Left lung (tissue), 10 donors: ENCODE results near the gene EPB41L2. TPM values are rescaled to one million over a fixed set of nuclear protein-coding genes. Genes with fewer than 3 reads are reported as not detected.
A peak's percentile ranks its signal among the peaks of the same experiment; 100 is the strongest.
"Not testable (repeated sequence)": the region's sequence is repeated elsewhere in the genome, so short reads cannot be mapped to it uniquely, and the experiment has no call there.

Experiments
- ATAC-seq: fragments of 200-7000 bp; cut with Tn5 transposase; one replicate; pipeline ENCODE4 v1.9.1; 2020; ENCODE audit warnings: moderate library complexity
- DNase-seq, 4 donors: peaks; one replicate each; pipeline ENCODE4 v3.0.0-alpha.2; 2013 to 2020
- H3K27ac ChIP-seq, 2 donors: fragments of 200-600 bp; sonication (generic) in 1 of 2; one replicate each; pipeline versions ENCODE4 v1.5.0 to v1.8.0; 2020 to 2021
- H3K27me3 ChIP-seq, 2 donors: fragments of 200-600 bp; sonication (generic) in 1 of 2; one replicate each; pipeline versions ENCODE4 v1.5.0 to v1.8.0; 2020 to 2021
- H3K36me3 ChIP-seq, 2 donors: fragments of 200-600 bp; sonication (generic) in 1 of 2; one replicate each; pipeline versions ENCODE4 v1.5.0 to v1.8.0; 2020 to 2021
- H3K4me1 ChIP-seq, 2 donors: fragments of 200-600 bp; one replicate each; pipeline ENCODE4 v1.8.0; 2021
- H3K4me3 ChIP-seq, 2 donors: fragments of 200-600 bp; sonication (generic) in 1 of 2; one replicate each; pipeline versions ENCODE4 v1.5.0 to v1.8.0; 2020 to 2021; ENCODE audit warnings: mild to moderate bottlenecking in 1 of 2
- H3K9me3 ChIP-seq, 2 donors: fragments of 200-600 bp; sonication (generic) in 1 of 2; one replicate each; pipeline versions ENCODE4 v1.5.0 to v1.8.0; 2020 to 2021
- CTCF ChIP-seq, 2 donors: fragments of 200-600 bp; sonication (generic) in 1 of 2; IDR thresholded peaks; one replicate each; pipeline versions ENCODE4 v1.5.0 to v1.8.0; 2021; ENCODE audit warnings: antibody characterized with exemption in 2 of 2
- intact Hi-C, 2 donors: fragments of 100-400 bp; cut with DNase I; formaldehyde crosslinking; loops; one replicate each; pipeline versions ENCODE4 v1.11.2 to v1.14.2; 2022
- polyA plus RNA-seq, 6 donors: library from polyadenylated mRNA; unstranded; fragments of 120-200 nt; gene quantifications; one replicate each; pipeline ENCODE4 v1.2.1, GENCODE V29; 2013; ENCODE audit not compliant: insufficient read length in 6 of 6
- total RNA-seq, 2 donors: library from RNA; stranded (reverse); fragmentation: NEBNext Ultra II Directional; extraction: Animal tissue kit (Norgen Biotek cat#: 25700); gene quantifications; one replicate each; pipeline ENCODE4 v1.2.1, GENCODE V29; 2021
- donor health status: DM: no; HTN: yes; CAD: no.
- donor health status: DM: no; HTN: no; CAD: no.

Gene EPB41L2
- total and polyA plus RNA-seq, 8 donors = 91.3 to 277 (median 248) TPM

- Histone ChIP-seq H3K27me3 (no peaks in the 10 kb centered on the region), H3K4me3 (no peak overlapping the region), H3K9me3 (no peaks in the 10 kb centered on the region), H3K4me1 (no peaks in the 10 kb centered on the region), H3K27ac (no peak overlapping the region), H3K36me3 (no peaks in the 10 kb centered on the region)
- TF ChIP-seq CTCF (IDR thresholded peaks at IDR 0.05) = no peak
- intact Hi-C loops = no loop called here
- ATAC-seq (no peak), DNase-seq (no peak)
These were observed 142.1 kb downstream of the EPB41L2 start for GRCh38 chr6:130920969-130921368.

DNA sequence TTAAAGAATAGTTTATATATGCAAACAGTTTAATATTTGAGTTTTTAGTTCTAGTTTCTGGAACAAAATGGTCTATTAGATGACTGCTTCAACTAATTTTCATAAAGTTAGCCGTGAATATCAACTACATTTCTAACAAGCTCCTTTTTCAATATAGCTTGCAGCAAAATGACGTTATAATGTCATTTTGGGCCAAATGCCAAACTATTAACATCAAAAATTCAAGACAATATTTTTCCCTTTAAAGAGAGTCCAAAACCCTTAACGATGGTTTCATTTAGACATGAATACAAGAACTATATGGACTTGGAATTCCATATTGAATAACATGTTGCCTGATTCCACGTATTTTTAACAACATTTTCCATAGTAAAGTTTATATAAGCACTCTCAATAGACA lies 144.9 kb downstream of the EPB41L2 start:
- Histone ChIP-seq H3K27ac (no peak overlapping the region), H3K27me3 (no peaks in the 10 kb centered on the region), H3K4me3 (no peak overlapping the region), H3K9me3 (no peaks in the 10 kb centered on the region), H3K4me1 (no peaks in the 10 kb centered on the region), H3K36me3 (no peaks in the 10 kb centered on the region)
- DNase-seq = peak in 1 of 4 donors; percentile 24
- intact Hi-C loops = no loop called here
- TF ChIP-seq CTCF (IDR thresholded peaks at IDR 0.05) = no peak
- no peak for ATAC-seq

DNA sequence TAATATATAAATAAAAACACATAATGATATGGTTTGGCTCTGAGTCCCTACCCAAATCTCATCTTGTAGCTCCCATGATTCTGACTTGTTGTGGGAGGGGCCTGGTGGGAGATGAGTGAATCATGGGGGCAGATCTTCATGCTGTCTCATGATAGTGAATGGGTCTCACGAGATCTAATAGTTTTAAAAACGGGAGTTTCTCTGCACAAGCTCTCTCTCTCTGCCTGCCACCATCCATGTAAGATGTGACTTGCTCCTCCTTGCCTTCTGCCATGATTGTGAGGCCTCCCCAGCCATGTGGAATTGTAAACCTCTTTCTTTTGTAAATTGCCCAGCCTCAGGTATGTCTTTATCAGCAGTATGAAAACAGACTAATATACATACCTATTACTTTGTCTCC lies 147.4 kb downstream of the EPB41L2 start:
- H3K36me3 ChIP-seq, intact Hi-C loops, H3K27me3 ChIP-seq, H3K4me3 ChIP-seq, H3K27ac ChIP-seq, H3K9me3 ChIP-seq, DNase-seq, ATAC-seq, H3K4me1 ChIP-seq: not testable (repeated sequence)

DNA sequence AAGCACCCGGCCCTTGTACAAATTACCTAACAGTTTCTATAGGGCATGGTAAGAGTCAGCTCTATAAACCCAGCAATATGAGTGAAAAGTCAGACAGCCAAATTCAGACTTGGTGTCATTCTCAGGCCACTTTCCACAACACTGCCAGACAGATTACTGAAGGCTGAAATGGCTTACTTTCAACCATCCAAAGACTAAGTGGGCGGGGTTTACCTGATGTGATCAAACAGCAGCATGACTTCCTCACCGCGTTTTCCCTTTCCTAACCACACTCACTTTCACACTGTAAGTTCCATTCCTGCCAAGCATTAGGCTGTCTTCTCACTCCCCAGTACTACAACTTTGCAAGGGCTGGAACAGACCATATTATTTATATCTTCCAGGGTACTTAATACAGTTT lies 149.9 kb downstream of the EPB41L2 start:
- intact Hi-C loops = no loop called here
- no peak for DNase-seq
- no peak for TF ChIP-seq CTCF (IDR thresholded peaks at IDR 0.05)
- peaks cover 0 to 7% of the 10 kb centered on the region in 2 donors for H3K9me3 ChIP-seq
- no peaks in the 10 kb centered on the region for H3K36me3 ChIP-seq
- no peaks in the 10 kb centered on the region for H3K4me1 ChIP-seq
- no peak for ATAC-seq
- H3K27me3 ChIP-seq = no peaks in the 10 kb centered on the region
- no peak overlapping the region for H3K27ac ChIP-seq
- no peak overlapping the region for H3K4me3 ChIP-seq

GRCh38 chr6:130912434-130912833 lies 150.6 kb downstream of the EPB41L2 start:
- H3K9me3 ChIP-seq = peaks cover 0 to 7% of the 10 kb centered on the region in 2 donors
- H3K27ac ChIP-seq = no peak overlapping the region
- H3K36me3 ChIP-seq = no peaks in the 10 kb centered on the region
- H3K4me1 ChIP-seq = no peaks in the 10 kb centered on the region
- no peaks in the 10 kb centered on the region for H3K27me3 ChIP-seq
- DNase-seq = no peak
- ATAC-seq = no peak
- intact Hi-C loops = no loop called here
- TF ChIP-seq CTCF (IDR thresholded peaks at IDR 0.05) = no peak
- H3K4me3 ChIP-seq = no peak overlapping the region

- Histone ChIP-seq H3K27ac (no peak overlapping the region), H3K4me3 (no peak overlapping the region), H3K9me3 (peaks cover 0 to 7% of the 10 kb centered on the region in 2 donors), H3K4me1 (no peaks in the 10 kb centered on the region), H3K36me3 (no peaks in the 10 kb centered on the region), H3K27me3 (no peaks in the 10 kb centered on the region)
- no peak for ATAC-seq
- DNase-seq = no peak
- TF ChIP-seq CTCF (IDR thresholded peaks at IDR 0.05) = no peak
- intact Hi-C loops = no loop called here
These were observed 154.1 kb downstream of the EPB41L2 start for GRCh38 chr6:130908958-130909357.
